ENCODE results near the gene MIPOL1.

- no peak for TF ChIP-seq POLR2AphosphoS5 (IDR thresholded peaks at IDR 0.05)
- TF ChIP-seq CTCF (IDR thresholded peaks at IDR 0.05 in 8 of 11, conservative IDR thresholded peaks at IDR 0.05 in 3 of 11), result no peak
- no peak for TF ChIP-seq POLR2A (IDR thresholded peaks at IDR 0.05)
Observed at GRCh38 chr14:37472906-37473305, 275.2 kb downstream of the MIPOL1 start.
